Measurements from ENCODE around the gene CA10.

CA10 gene

GRCh38 chr17:51855806-51856205 lies 302.7 kb downstream of the CA10 start:
- no peaks in the 10 kb centered on the region for H3K4me1 ChIP-seq (ENCODE audit: insufficient read depth, insufficient read length)
- TF ChIP-seq YY1 (IDR thresholded peaks at IDR 0.05; ENCODE audit: insufficient read depth, insufficient read length) (no peak), SUZ12 (IDR thresholded peaks at IDR 0.05; ENCODE audit: extremely low read depth, insufficient read depth, insufficient read length) (no peak), ZNF274 (IDR thresholded peaks at IDR 0.05; ENCODE audit: low read depth, low read length) (no peak)
- no peak overlapping the region for H3K4me3 ChIP-seq (ENCODE audit: insufficient read length, low read depth)
- no peaks in the 10 kb centered on the region for H3K36me3 ChIP-seq (ENCODE audit: insufficient read depth, insufficient read length, low read length)
- H3K27me3 ChIP-seq (ENCODE audit: insufficient read depth, insufficient read length) = no peaks in the 10 kb centered on the region
- no peaks in the 10 kb centered on the region for H3K9me3 ChIP-seq (ENCODE audit: insufficient read depth, low read length)
- no peak overlapping the region for H3K9ac ChIP-seq (ENCODE audit: insufficient read length, low read depth)
- DNase-seq (ENCODE audit: low read depth, low spot score) = no peak

GRCh38 chr17:51853857-51854256 lies 304.7 kb downstream of the CA10 start:
- H3K9me3 ChIP-seq (ENCODE audit: insufficient read depth, low read length) = no peaks in the 10 kb centered on the region
- H3K4me1 ChIP-seq (ENCODE audit: insufficient read depth, insufficient read length) = no peaks in the 10 kb centered on the region
- no peak overlapping the region for H3K4me3 ChIP-seq (ENCODE audit: insufficient read length, low read depth)
- no peaks in the 10 kb centered on the region for H3K27me3 ChIP-seq (ENCODE audit: insufficient read depth, insufficient read length)
- TF ChIP-seq YY1 (IDR thresholded peaks at IDR 0.05; ENCODE audit: insufficient read depth, insufficient read length) = no peak
- TF ChIP-seq ZNF274 (IDR thresholded peaks at IDR 0.05; ENCODE audit: low read depth, low read length) = no peak
- no peak for TF ChIP-seq SUZ12 (IDR thresholded peaks at IDR 0.05; ENCODE audit: extremely low read depth, insufficient read depth, insufficient read length)
- H3K36me3 ChIP-seq (ENCODE audit: insufficient read depth, insufficient read length, low read length) = no peaks in the 10 kb centered on the region
- no peak overlapping the region for H3K9ac ChIP-seq (ENCODE audit: insufficient read length, low read depth)
- DNase-seq (ENCODE audit: low read depth, low spot score) = no peak

GRCh38 chr17:51852603-51853002 lies 305.9 kb downstream of the CA10 start:
- Histone ChIP-seq H3K4me3 (ENCODE audit: insufficient read length, low read depth) (no peak overlapping the region), H3K9me3 (ENCODE audit: insufficient read depth, low read length) (no peaks in the 10 kb centered on the region), H3K36me3 (ENCODE audit: insufficient read depth, insufficient read length, low read length) (no peaks in the 10 kb centered on the region), H3K9ac (ENCODE audit: insufficient read length, low read depth) (no peak overlapping the region), H3K4me1 (ENCODE audit: insufficient read depth, insufficient read length) (no peaks in the 10 kb centered on the region), H3K27me3 (ENCODE audit: insufficient read depth, insufficient read length) (no peaks in the 10 kb centered on the region)
- DNase-seq (ENCODE audit: low read depth, low spot score) = no peak
- no peak for TF ChIP-seq YY1 (IDR thresholded peaks at IDR 0.05; ENCODE audit: insufficient read depth, insufficient read length)
- TF ChIP-seq ZNF274 (IDR thresholded peaks at IDR 0.05; ENCODE audit: low read depth, low read length) = no peak
- TF ChIP-seq SUZ12 (IDR thresholded peaks at IDR 0.05; ENCODE audit: extremely low read depth, insufficient read depth, insufficient read length) = no peak

- no peak overlapping the region for H3K4me3 ChIP-seq (ENCODE audit: insufficient read length, low read depth)
- no peaks in the 10 kb centered on the region for H3K9me3 ChIP-seq (ENCODE audit: insufficient read depth, low read length)
- no peak for DNase-seq (ENCODE audit: low read depth, low spot score)
- H3K36me3 ChIP-seq (ENCODE audit: insufficient read depth, insufficient read length, low read length) = no peaks in the 10 kb centered on the region
- TF ChIP-seq ZNF274 (IDR thresholded peaks at IDR 0.05; ENCODE audit: low read depth, low read length) (no peak), SUZ12 (IDR thresholded peaks at IDR 0.05; ENCODE audit: extremely low read depth, insufficient read depth, insufficient read length) (no peak), YY1 (IDR thresholded peaks at IDR 0.05; ENCODE audit: insufficient read depth, insufficient read length) (no peak)
- no peaks in the 10 kb centered on the region for H3K27me3 ChIP-seq (ENCODE audit: insufficient read depth, insufficient read length)
- no peak overlapping the region for H3K9ac ChIP-seq (ENCODE audit: insufficient read length, low read depth)
- H3K4me1 ChIP-seq (ENCODE audit: insufficient read depth, insufficient read length) = no peaks in the 10 kb centered on the region
Measured at GRCh38 chr17:51850201-51850600, 308.3 kb downstream of the CA10 start.

GRCh38 chr17:51848451-51848850 lies 310.1 kb downstream of the CA10 start:
- no peak for DNase-seq (ENCODE audit: low read depth, low spot score)
- no peak for TF ChIP-seq ZNF274 (IDR thresholded peaks at IDR 0.05; ENCODE audit: low read depth, low read length)
- no peak for TF ChIP-seq YY1 (IDR thresholded peaks at IDR 0.05; ENCODE audit: insufficient read depth, insufficient read length)
- TF ChIP-seq SUZ12 (IDR thresholded peaks at IDR 0.05; ENCODE audit: extremely low read depth, insufficient read depth, insufficient read length) = no peak
- H3K9ac ChIP-seq (ENCODE audit: insufficient read length, low read depth) = no peak overlapping the region

GRCh38 chr17:51846566-51846965 lies 311.9 kb downstream of the CA10 start:
- no peaks in the 10 kb centered on the region for H3K27me3 ChIP-seq (ENCODE audit: insufficient read depth, insufficient read length)
- TF ChIP-seq ZNF274 (IDR thresholded peaks at IDR 0.05; ENCODE audit: low read depth, low read length) (no peak), YY1 (IDR thresholded peaks at IDR 0.05; ENCODE audit: insufficient read depth, insufficient read length) (no peak), SUZ12 (IDR thresholded peaks at IDR 0.05; ENCODE audit: extremely low read depth, insufficient read depth, insufficient read length) (no peak)
- no peak overlapping the region for H3K9ac ChIP-seq (ENCODE audit: insufficient read length, low read depth)

More at GRCh38 chr17:51848451-51848850, 310.1 kb downstream of the CA10 start:
- Histone ChIP-seq H3K4me3 (ENCODE audit: insufficient read length, low read depth) (no peak overlapping the region), H3K27me3 (ENCODE audit: insufficient read depth, insufficient read length) (no peaks in the 10 kb centered on the region), H3K9me3 (ENCODE audit: insufficient read depth, low read length) (no peaks in the 10 kb centered on the region), H3K36me3 (ENCODE audit: insufficient read depth, insufficient read length, low read length) (no peaks in the 10 kb centered on the region), H3K4me1 (ENCODE audit: insufficient read depth, insufficient read length) (no peaks in the 10 kb centered on the region)

GRCh38 chr17:51845776-51846175 lies 312.7 kb downstream of the CA10 start:
- no peaks in the 10 kb centered on the region for H3K27me3 ChIP-seq (ENCODE audit: insufficient read depth, insufficient read length)
- no peak overlapping the region for H3K9ac ChIP-seq (ENCODE audit: insufficient read length, low read depth)
- no peak for DNase-seq (ENCODE audit: low read depth, low spot score)
- TF ChIP-seq YY1 (IDR thresholded peaks at IDR 0.05; ENCODE audit: insufficient read depth, insufficient read length) (no peak), ZNF274 (IDR thresholded peaks at IDR 0.05; ENCODE audit: low read depth, low read length) (no peak), SUZ12 (IDR thresholded peaks at IDR 0.05; ENCODE audit: extremely low read depth, insufficient read depth, insufficient read length) (no peak)
- no peak overlapping the region for H3K4me3 ChIP-seq (ENCODE audit: insufficient read length, low read depth)
- H3K36me3 ChIP-seq (ENCODE audit: insufficient read depth, insufficient read length, low read length) = no peaks in the 10 kb centered on the region
- H3K9me3 ChIP-seq (ENCODE audit: insufficient read depth, low read length) = no peaks in the 10 kb centered on the region
- no peaks in the 10 kb centered on the region for H3K4me1 ChIP-seq (ENCODE audit: insufficient read depth, insufficient read length)

More at GRCh38 chr17:51846566-51846965, 311.9 kb downstream of the CA10 start:
- Histone ChIP-seq H3K9me3 (ENCODE audit: insufficient read depth, low read length) (no peaks in the 10 kb centered on the region), H3K36me3 (ENCODE audit: insufficient read depth, insufficient read length, low read length) (no peaks in the 10 kb centered on the region), H3K4me3 (ENCODE audit: insufficient read length, low read depth) (no peak overlapping the region), H3K4me1 (ENCODE audit: insufficient read depth, insufficient read length) (no peaks in the 10 kb centered on the region)
- no peak for DNase-seq (ENCODE audit: low read depth, low spot score)
